ENCODE data around the gene EMC8. TPM values are rescaled to one million over a fixed set of nuclear protein-coding genes. Genes with fewer than 3 reads are reported as not detected.

Gene EMC8
- total and polyA plus RNA-seq, 2 donors from 2014 or later: 20.9 to 24.7 TPM

DNA sequence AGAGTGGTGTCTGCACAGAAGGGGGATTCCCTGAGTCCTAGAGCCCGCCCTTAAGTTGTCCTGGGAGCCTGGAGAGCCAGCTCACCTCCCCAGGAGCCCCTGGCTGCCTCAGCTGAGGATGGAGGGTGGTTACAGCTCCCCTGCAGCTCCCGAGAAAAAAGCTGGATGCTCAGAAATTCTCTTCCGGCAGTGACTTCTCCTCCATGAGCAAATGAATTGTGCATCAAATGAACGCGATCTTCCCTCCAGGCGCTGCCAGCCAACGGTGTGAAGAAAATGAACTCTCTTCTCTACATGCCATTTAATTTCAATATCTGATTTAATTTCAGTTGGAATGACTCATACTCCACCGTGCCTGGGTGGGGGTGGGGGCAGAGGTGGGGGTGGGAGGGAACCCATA, 34.1 kb downstream of the EMC8 start:
- Histone ChIP-seq H3K27ac (ENCODE audit: low read depth in 2 of 2, low read length in 2 of 2) (no peak overlapping the region), H3K9ac (ENCODE audit: low read length in 3 of 3) (no peak overlapping the region), H3K9me3 (ENCODE audit: control insufficient read depth in 2 of 3, insufficient read depth in 1 of 3, low read length in 3 of 3) (no peaks in the 10 kb centered on the region), H3K27me3 (ENCODE audit: control insufficient read depth, insufficient read depth, low read length) (no peaks in the 10 kb centered on the region), H3K36me3 (ENCODE audit: control insufficient read depth in 2 of 3, insufficient read depth in 3 of 3, low read length in 3 of 3) (no peaks in the 10 kb centered on the region), H3K4me1 (ENCODE audit: control insufficient read depth in 2 of 3, insufficient read depth in 2 of 3, low read depth in 1 of 3, low read length in 3 of 3) (no peaks in the 10 kb centered on the region), H3K4me3 (ENCODE audit: low read length in 3 of 3) (no peak overlapping the region)
- no peak for DNase-seq
- no peak for FAIRE-seq
- TF ChIP-seq, protein P1, sequence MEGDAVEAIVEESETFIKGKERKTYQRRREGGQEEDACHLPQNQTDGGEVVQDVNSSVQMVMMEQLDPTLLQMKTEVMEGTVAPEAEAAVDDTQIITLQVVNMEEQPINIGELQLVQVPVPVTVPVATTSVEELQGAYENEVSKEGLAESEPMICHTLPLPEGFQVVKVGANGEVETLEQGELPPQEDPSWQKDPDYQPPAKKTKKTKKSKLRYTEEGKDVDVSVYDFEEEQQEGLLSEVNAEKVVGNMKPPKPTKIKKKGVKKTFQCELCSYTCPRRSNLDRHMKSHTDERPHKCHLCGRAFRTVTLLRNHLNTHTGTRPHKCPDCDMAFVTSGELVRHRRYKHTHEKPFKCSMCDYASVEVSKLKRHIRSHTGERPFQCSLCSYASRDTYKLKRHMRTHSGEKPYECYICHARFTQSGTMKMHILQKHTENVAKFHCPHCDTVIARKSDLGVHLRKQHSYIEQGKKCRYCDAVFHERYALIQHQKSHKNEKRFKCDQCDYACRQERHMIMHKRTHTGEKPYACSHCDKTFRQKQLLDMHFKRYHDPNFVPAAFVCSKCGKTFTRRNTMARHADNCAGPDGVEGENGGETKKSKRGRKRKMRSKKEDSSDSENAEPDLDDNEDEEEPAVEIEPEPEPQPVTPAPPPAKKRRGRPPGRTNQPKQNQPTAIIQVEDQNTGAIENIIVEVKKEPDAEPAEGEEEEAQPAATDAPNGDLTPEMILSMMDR (IDR thresholded peaks at IDR 0.05; ENCODE audit: borderline replicate concordance, extremely low read depth, insufficient read depth): no peak
- intact Hi-C loops (cut with DNase I): no loop called here

DNA sequence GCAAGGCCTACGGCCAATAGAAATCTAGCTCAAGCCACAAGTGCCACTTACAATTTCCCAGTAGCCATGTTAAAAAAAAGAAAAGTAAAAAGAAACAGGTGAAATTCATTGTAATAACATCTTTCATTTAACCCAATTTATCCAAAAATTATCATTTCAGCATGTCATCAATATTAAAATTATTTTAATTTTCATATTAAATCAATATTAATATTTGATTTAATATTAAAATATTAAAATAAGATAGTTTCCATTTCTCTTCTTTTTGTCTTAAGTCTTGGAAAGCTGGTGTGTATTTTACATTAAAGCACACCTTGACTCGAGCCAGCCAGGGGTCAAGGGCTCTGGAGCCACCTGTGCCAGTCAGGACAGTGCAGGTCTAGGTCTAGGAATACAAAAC, 35.7 kb downstream of the EMC8 start:
- intact Hi-C loops (cut with DNase I): no loop called here
- peak; percentile 87 for FAIRE-seq
- no peaks in the 10 kb centered on the region for H3K27me3 ChIP-seq (ENCODE audit: control insufficient read depth, insufficient read depth, low read length)

DNA sequence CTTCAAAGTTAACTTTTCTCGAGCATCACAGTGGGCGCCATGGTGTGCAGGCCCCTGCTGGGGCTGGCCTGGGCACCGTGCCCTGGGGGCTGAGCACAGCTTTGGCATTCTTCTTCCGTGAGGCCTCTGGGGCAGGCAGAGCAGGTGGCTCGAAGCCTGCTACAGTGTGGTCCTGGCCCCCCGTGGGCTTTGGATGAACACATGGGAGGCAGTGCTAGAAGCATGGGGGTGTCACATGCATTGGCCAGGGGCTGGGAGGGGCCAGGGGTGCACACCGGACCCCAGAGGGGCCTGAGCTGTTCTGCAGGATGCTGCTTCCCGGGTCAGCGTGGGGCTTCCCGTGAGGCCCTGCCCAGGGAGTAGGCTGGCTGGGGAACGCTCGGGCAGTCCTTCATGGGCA, 36.4 kb downstream of the EMC8 start:
- FAIRE-seq: no peak
- intact Hi-C loops (cut with DNase I): no loop called here
- Histone ChIP-seq H3K27me3 (ENCODE audit: control insufficient read depth, insufficient read depth, low read length) (no peaks in the 10 kb centered on the region), H3K27ac (ENCODE audit: low read depth in 2 of 2, low read length in 2 of 2) (no peak overlapping the region), H3K9ac (ENCODE audit: low read length in 3 of 3) (no peak overlapping the region), H3K4me3 (ENCODE audit: low read length in 3 of 3) (no peak overlapping the region), H3K36me3 (ENCODE audit: control insufficient read depth in 2 of 3, insufficient read depth in 3 of 3, low read length in 3 of 3) (no peaks in the 10 kb centered on the region), H3K4me1 (ENCODE audit: control insufficient read depth in 2 of 3, insufficient read depth in 2 of 3, low read depth in 1 of 3, low read length in 3 of 3) (no peaks in the 10 kb centered on the region), H3K9me3 (ENCODE audit: control insufficient read depth in 2 of 3, insufficient read depth in 1 of 3, low read length in 3 of 3) (no peaks in the 10 kb centered on the region)
- TF ChIP-seq, protein P1 (IDR thresholded peaks at IDR 0.05; ENCODE audit: borderline replicate concordance, extremely low read depth, insufficient read depth): no peak
- peak in 1 of 5 donors; percentile 56 for DNase-seq

More for the DNA sequence above, 35.7 kb downstream of the EMC8 start:
- Histone ChIP-seq H3K9ac (ENCODE audit: low read length in 3 of 3) (no peak overlapping the region), H3K27ac (ENCODE audit: low read depth in 2 of 2, low read length in 2 of 2) (no peak overlapping the region), H3K9me3 (ENCODE audit: control insufficient read depth in 2 of 3, insufficient read depth in 1 of 3, low read length in 3 of 3) (no peaks in the 10 kb centered on the region), H3K4me1 (ENCODE audit: control insufficient read depth in 2 of 3, insufficient read depth in 2 of 3, low read depth in 1 of 3, low read length in 3 of 3) (no peaks in the 10 kb centered on the region), H3K4me3 (ENCODE audit: low read length in 3 of 3) (no peak overlapping the region), H3K36me3 (ENCODE audit: control insufficient read depth in 2 of 3, insufficient read depth in 3 of 3, low read length in 3 of 3) (no peaks in the 10 kb centered on the region)
- no peak for DNase-seq
- TF ChIP-seq, protein P1 (IDR thresholded peaks at IDR 0.05; ENCODE audit: borderline replicate concordance, extremely low read depth, insufficient read depth): no peak

DNA sequence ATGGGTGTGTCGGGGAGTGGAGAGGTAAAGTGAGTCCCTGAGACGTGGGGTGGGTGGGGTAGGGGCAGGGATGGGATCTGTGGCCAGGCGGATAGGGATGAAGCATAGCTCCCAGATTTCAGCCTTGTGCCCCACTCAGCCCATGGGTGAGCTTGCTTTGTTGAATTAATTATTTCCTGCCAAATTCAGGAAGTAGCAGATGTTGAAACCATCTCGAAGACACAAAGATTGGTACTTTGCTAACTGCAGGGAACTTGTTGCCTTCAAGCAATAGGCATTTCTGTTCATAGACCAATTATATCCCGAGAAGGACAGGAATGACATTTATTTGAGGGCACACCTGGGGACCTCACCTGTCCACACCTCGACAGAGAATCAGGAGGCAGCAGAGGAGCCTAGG, 37.5 kb downstream of the EMC8 start:
- Histone ChIP-seq H3K27ac (ENCODE audit: low read depth in 2 of 2, low read length in 2 of 2) (no peak overlapping the region), H3K4me1 (ENCODE audit: control insufficient read depth in 2 of 3, insufficient read depth in 2 of 3, low read depth in 1 of 3, low read length in 3 of 3) (no peaks in the 10 kb centered on the region), H3K9me3 (ENCODE audit: control insufficient read depth in 2 of 3, insufficient read depth in 1 of 3, low read length in 3 of 3) (no peaks in the 10 kb centered on the region), H3K4me3 (ENCODE audit: low read length in 3 of 3) (no peak overlapping the region), H3K27me3 (ENCODE audit: control insufficient read depth, insufficient read depth, low read length) (no peaks in the 10 kb centered on the region), H3K9ac (ENCODE audit: low read length in 3 of 3) (no peak overlapping the region), H3K36me3 (ENCODE audit: control insufficient read depth in 2 of 3, insufficient read depth in 3 of 3, low read length in 3 of 3) (no peaks in the 10 kb centered on the region)
- FAIRE-seq (no peak), DNase-seq (no peak)
- TF ChIP-seq, protein P1 (IDR thresholded peaks at IDR 0.05; ENCODE audit: borderline replicate concordance, extremely low read depth, insufficient read depth): no peak
- intact Hi-C loops (cut with DNase I): no loop called here

Measured in kidney (tissue), 14 donors.